B cell (primary cell): Measurements from ENCODE around the gene NKX6-2.

Source experiments
- EZH2 ChIP-seq: IDR thresholded peaks from 2 replicates; pipeline ENCODE4 v1.6.1; 2012; ENCODE audit warnings: borderline replicate concordance, low read depth, mild to moderate bottlenecking, moderate library complexity, low read length; ENCODE audit not compliant: insufficient read depth, poor library complexity, severe bottlenecking
- TF ChIP-seq, protein P1 (sequence below): fragments of 200-600 bp; IDR thresholded peaks from one replicate; pipeline ENCODE4 v1.8.0; 2022; ENCODE audit warnings: antibody characterized with exemption, mild to moderate bottlenecking

DNA sequence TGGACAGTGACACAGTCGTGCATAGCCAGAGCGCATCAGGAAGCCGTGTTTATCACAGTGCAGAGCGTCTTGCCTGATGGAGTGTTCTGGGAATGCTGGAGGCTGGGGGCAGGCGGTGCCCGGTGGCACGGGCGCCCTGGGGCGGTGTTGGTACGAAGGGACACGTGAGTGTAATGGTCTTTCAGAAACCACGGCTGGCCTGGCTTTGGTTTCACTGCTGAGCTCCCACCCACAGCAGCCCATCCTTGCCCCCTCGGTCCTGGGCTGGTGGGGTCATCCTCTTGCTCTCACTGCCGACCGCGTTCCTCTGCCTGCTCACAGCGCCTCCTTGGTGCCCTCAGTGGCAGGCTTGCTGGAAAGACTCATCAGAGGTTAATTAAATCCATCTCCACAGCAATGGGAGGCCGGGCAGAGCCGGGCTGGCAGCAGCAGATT, 50.6 kb downstream of the NKX6-2 start:
- TF ChIP-seq, protein P1, sequence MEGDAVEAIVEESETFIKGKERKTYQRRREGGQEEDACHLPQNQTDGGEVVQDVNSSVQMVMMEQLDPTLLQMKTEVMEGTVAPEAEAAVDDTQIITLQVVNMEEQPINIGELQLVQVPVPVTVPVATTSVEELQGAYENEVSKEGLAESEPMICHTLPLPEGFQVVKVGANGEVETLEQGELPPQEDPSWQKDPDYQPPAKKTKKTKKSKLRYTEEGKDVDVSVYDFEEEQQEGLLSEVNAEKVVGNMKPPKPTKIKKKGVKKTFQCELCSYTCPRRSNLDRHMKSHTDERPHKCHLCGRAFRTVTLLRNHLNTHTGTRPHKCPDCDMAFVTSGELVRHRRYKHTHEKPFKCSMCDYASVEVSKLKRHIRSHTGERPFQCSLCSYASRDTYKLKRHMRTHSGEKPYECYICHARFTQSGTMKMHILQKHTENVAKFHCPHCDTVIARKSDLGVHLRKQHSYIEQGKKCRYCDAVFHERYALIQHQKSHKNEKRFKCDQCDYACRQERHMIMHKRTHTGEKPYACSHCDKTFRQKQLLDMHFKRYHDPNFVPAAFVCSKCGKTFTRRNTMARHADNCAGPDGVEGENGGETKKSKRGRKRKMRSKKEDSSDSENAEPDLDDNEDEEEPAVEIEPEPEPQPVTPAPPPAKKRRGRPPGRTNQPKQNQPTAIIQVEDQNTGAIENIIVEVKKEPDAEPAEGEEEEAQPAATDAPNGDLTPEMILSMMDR = no peak
- TF ChIP-seq EZH2 = no peak
